Testis (tissue), 3 donors: ENCODE measurements around the gene ARHGDIA. TPM values are rescaled to one million over a fixed set of nuclear protein-coding genes. Genes with fewer than 3 reads are reported as not detected.

ENCODE experiments used
- DNase-seq: peaks from one replicate; pipeline ENCODE4 v3.0.0-alpha.2; 2019
- H3K27ac ChIP-seq, 2 donors: fragments of 200-600 bp; sonication (generic); one replicate each; pipeline ENCODE4 v1.5.1; 2019
- H3K27me3 ChIP-seq: fragments of 200-600 bp; sonication (generic); one replicate; pipeline ENCODE4 v1.5.1; 2019
- H3K36me3 ChIP-seq: fragments of 200-600 bp; sonication (generic); one replicate; pipeline ENCODE4 v1.5.1; 2017; ENCODE audit warnings: low read depth; ENCODE audit errors: missing control alignments
- H3K4me1 ChIP-seq: fragments of 200-600 bp; sonication (generic); one replicate; pipeline ENCODE4 v1.5.1; 2019
- H3K4me3 ChIP-seq, 2 donors: fragments of 200-600 bp; sonication (generic); one replicate each; pipeline ENCODE4 v1.5.1; 2017 to 2019
- H3K9me3 ChIP-seq: fragments of 200-600 bp; sonication (generic); one replicate; pipeline ENCODE4 v1.5.1; 2017
- CTCF ChIP-seq, 3 experiments: fragments of 450-650 bp in 2 of 3; fragments of 200-600 bp in 1 of 3; sonication (generic) in 1 of 3; IDR thresholded peaks; one replicate each; pipeline ENCODE4 v1.5.1; 2016 to 2019; ENCODE audit warnings: antibody characterized with exemption in 3 of 3, mild to moderate bottlenecking in 2 of 3, moderate library complexity in 1 of 3
- POLR2A ChIP-seq: fragments of 450-650 bp; IDR thresholded peaks from one replicate; pipeline ENCODE4 v1.6.1; 2017; ENCODE audit warnings: antibody characterized with exemption, mild to moderate bottlenecking, moderate library complexity
- WGBS, 2 donors: methylation state at CpG; one replicate each; pipeline ENCODE4 v1.1.5; 2018; 5-methylcytosine and 5-hydroxymethylcytosine counted together
- intact Hi-C: fragments of 100-400 bp; cut with DNase I; formaldehyde crosslinking; loops from one replicate; pipeline ENCODE4 v1.15.1; 2023; ENCODE audit warnings: low total_unique reads
- polyA plus RNA-seq: library from polyadenylated mRNA; stranded (reverse); fragments of 350-450 nt; fragmentation: Illumina TruSeq; extraction: RNeasy Lipid Tissue Mini Kit (QIAGEN cat#74804); gene quantifications from one replicate; pipeline ENCODE4 v1.2.3, GENCODE V29; 2014; ENCODE audit warnings: low read depth, low replicate concordance; ENCODE audit not compliant: insufficient read depth
- total RNA-seq, 2 donors: library from RNA; depleted of rRNA; stranded (reverse); fragments of >200 nt; gene quantifications; one replicate each; pipeline ENCODE4 v1.2.3, GENCODE V29; 2016

The ARHGDIA gene
- total and polyA plus RNA-seq, 3 donors from 2014 or later, result 135 to 201 (median 161) TPM

DNA sequence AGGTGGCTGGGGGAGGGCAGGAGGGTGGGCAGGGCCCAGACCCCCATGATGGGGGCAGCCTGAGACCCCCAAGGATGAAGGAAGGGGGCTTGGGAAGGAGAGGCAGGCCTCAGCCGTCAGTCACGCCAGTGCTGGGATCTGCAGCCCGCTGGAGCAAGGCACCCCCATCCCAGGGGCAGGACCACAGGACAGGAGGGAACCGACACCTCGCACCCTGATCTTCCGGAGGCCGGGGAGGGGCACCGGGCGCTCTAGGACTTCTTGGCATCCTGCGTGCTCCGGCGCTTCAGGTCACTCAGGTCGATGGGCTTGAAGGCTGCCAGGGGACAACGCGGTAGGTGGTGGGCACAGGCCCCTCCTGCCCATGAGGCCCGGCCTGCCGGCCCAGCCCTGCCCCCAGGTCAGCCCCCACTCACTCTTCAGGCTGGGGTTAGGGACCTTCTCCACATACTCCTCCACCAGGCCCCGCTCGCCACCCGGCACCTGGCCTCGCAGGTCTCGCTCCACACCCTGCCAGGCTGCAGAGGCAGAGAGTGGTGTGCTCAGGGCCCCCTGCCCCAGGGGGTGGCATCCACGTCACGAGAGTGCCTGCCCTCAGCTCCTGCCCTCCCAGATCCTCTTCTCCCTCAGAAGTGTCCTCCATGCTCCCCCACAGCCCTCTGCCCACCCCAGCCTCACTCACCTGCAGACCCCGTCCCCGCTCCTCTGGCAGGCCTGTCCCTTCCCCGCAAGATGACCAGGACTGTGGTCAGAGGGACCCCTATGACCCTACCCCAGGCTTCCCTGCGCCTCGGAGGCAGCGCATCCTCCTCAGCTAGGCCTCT, 47.9 kb downstream of the ARHGDIA start:
- Histone ChIP-seq H3K4me1 (peaks cover 20% of the 10 kb centered on the region), H3K4me3 (no peak overlapping the region), H3K27me3 (no peaks in the 10 kb centered on the region), H3K9me3 (no peaks in the 10 kb centered on the region), H3K27ac (no peak overlapping the region), H3K36me3 (no peaks in the 10 kb centered on the region)
- no peak for DNase-seq
- TF ChIP-seq POLR2A, result no peak
- TF ChIP-seq CTCF (IDR thresholded peaks at IDR 0.05), result no peak
- 88 to 96% methylated on average over 8 to 30 of the region's 30 CpGs for WGBS, 2 donors
- intact Hi-C loops, result no loop called here

- H3K27ac ChIP-seq, result peak overlapping the region in 1 of 2 donors; percentile 1
- no peaks in the 10 kb centered on the region for H3K27me3 ChIP-seq
- no peaks in the 10 kb centered on the region for H3K9me3 ChIP-seq
- peaks cover 20% of the 10 kb centered on the region for H3K4me1 ChIP-seq
- no peaks in the 10 kb centered on the region for H3K36me3 ChIP-seq
- intact Hi-C loops, result no loop called here
- no peak overlapping the region for H3K4me3 ChIP-seq
- WGBS, 2 donors, result 89 to 90% methylated on average over 4 to 8 of the region's 8 CpGs
- TF ChIP-seq POLR2A (no peak), CTCF (IDR thresholded peaks at IDR 0.05) (no peak)
- DNase-seq, result no peak
Observed at GRCh38 chr17:81822312-81822637, 48.9 kb downstream of the ARHGDIA start.

DNA sequence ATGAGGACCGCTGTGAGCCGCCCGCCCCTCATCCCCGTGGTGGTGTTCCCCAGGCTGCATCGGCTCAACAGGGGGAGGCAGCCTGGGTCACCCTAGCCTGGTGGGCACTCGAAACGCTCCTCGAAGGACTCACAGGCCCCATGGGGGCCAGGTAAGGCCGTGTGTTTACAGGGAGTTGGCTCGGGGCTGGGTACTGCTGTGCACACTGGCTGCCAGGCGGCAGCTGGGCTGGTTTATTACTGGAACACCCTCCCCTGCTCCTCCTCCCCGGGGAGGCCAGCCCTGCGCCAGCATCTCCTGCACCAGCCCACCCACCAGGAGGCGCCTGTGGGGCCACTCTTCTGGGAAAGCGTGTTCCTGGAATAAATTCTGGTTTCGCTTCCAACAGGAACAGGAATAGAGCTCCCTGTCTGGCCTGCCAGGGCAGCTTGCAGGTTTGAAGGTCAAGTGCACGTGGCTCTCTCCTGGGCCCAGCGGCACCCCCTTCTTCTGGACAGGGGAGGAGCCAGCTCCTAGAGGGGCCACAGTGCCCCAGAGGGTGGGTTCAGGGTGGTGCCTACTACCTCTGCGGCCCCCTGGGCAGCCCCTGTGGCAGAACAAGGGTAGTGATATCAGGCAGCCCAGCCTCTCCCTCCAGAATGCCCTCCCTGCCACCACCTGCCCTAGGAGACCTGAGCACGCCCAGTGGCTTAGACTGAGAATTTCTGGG, 49.4 kb downstream of the ARHGDIA start:
- DNase-seq, result peak; percentile 87
- H3K27me3 ChIP-seq, result no peaks in the 10 kb centered on the region
- no peaks in the 10 kb centered on the region for H3K9me3 ChIP-seq
- H3K4me3 ChIP-seq, result no peak overlapping the region
- 34 to 59% methylated on average over 4 to 20 of the region's 20 CpGs for WGBS, 2 donors
- TF ChIP-seq POLR2A (no peak), CTCF (IDR thresholded peaks at IDR 0.05) (peak; percentile 36 to 46 (median 43))
- H3K4me1 ChIP-seq, result peaks cover 20% of the 10 kb centered on the region
- H3K36me3 ChIP-seq, result no peaks in the 10 kb centered on the region
- intact Hi-C loops, result no loop called here
- H3K27ac ChIP-seq, result peak overlapping the region in 1 of 2 donors; percentile 1

GRCh38 chr17:81821147-81821546, 50.0 kb downstream of the ARHGDIA start:
- no peak for TF ChIP-seq POLR2A
- no peak for TF ChIP-seq CTCF (IDR thresholded peaks at IDR 0.05)
- no peak overlapping the region for H3K27ac ChIP-seq
- 86 to 87% methylated on average over 8 of the region's 8 CpGs for WGBS, 2 donors

More at GRCh38 chr17:81821147-81821546, 50.0 kb downstream of the ARHGDIA start:
- DNase-seq, result no peak
- Histone ChIP-seq H3K27me3 (no peaks in the 10 kb centered on the region), H3K36me3 (no peaks in the 10 kb centered on the region), H3K9me3 (no peaks in the 10 kb centered on the region), H3K4me3 (no peak overlapping the region), H3K4me1 (peaks cover 20% of the 10 kb centered on the region)
- intact Hi-C loops, result no loop called here
